VCaP (cell line): Measurements from ENCODE around the gene TMEM42.

Source experiments
- H3K27ac ChIP-seq: fragments of 450-650 bp; 2 replicates; pipeline ENCODE4 v1.5.1; 2017
- TF ChIP-seq, protein P1 (sequence below): fragments of 450-650 bp; conservative IDR thresholded peaks from 2 replicates; pipeline ENCODE4 v1.5.1; 2017; ENCODE audit warnings: mild to moderate bottlenecking, moderate library complexity

Gene TMEM42

DNA sequence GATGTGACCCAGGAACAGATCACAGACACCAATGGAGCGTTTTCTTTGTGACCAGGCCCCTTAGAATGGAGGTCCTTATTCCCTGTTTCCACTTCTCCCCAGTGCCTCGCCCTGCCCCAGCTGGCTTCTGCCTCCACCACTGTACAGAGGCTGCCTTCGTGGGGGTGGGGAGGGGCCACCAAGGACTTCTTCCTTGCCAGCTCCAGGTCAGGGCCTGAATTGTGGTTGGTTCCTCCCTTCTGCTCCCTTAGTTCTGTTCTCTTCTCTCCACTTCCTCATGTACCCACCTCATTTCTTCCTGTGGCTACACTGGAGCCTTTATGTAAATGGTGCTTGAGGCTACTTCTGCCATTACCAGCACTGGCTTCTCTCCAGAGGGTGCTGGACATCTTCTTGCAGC is 29.1 kb downstream of the TMEM42 start:
- TF ChIP-seq, protein P1, sequence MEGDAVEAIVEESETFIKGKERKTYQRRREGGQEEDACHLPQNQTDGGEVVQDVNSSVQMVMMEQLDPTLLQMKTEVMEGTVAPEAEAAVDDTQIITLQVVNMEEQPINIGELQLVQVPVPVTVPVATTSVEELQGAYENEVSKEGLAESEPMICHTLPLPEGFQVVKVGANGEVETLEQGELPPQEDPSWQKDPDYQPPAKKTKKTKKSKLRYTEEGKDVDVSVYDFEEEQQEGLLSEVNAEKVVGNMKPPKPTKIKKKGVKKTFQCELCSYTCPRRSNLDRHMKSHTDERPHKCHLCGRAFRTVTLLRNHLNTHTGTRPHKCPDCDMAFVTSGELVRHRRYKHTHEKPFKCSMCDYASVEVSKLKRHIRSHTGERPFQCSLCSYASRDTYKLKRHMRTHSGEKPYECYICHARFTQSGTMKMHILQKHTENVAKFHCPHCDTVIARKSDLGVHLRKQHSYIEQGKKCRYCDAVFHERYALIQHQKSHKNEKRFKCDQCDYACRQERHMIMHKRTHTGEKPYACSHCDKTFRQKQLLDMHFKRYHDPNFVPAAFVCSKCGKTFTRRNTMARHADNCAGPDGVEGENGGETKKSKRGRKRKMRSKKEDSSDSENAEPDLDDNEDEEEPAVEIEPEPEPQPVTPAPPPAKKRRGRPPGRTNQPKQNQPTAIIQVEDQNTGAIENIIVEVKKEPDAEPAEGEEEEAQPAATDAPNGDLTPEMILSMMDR = no peak
- H3K27ac ChIP-seq = no peak overlapping the region

DNA sequence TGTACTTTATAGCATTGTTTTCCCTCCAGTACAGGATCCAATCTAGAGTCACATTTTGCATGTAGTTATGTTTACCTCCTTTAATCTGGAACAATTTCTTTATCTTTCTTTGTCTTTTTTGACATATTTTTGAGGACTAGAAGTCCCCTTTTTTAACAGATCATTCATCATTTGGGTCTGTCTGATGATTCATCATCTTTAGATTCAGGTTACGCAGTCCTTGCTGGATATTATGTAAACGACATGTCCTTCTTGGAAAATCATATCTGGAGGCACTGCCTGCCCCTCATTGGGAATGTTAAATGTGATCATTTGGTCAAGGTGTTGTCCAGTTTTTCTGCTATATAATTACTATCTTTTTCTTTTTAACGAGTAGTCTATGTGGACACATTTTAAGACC is 31.0 kb downstream of the TMEM42 start:
- no peak overlapping the region for H3K27ac ChIP-seq
- TF ChIP-seq, protein P1 = no peak

DNA sequence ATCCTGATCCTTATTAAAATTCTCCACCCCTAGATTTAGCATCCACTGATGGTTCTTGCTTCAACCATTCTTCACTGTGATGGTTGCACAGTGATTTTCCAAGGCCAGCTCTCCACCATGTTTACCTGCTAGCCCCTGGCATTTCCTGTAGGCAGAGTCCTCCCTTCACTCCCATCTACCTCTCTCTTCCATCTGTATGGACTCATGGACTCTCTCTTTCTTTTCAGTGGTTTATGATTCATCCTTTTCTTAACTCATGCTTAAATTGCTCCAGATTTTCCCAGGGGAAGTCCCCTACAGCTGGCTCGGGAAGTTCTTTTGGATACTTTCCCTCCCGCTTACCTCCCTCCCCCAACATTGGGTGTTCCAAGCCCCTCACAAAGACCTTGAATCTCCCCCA is 31.4 kb downstream of the TMEM42 start:
- H3K27ac ChIP-seq = no peak overlapping the region
- TF ChIP-seq, protein P1 = no peak

DNA sequence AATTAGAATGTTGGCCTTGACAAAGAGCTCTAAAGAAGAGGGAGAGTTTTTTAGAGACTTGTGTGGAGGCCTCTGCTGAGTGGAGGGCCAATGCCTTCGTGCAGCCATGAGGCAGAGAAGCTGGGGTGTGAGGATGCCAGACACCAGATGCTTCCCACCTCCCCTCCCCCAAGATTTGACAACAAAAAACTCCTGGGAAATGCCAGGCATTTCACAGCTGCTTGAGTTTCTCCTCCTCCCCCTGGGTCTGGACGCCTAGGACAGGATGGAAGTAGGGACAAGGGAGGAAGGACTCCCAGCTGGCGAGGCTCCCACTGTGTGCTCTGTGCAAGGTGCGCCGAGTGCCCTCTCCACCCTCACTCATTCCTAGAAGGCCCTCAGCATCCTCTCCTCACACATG is 32.8 kb downstream of the TMEM42 start:
- H3K27ac ChIP-seq = no peak overlapping the region
- TF ChIP-seq, protein P1 = no peak

DNA sequence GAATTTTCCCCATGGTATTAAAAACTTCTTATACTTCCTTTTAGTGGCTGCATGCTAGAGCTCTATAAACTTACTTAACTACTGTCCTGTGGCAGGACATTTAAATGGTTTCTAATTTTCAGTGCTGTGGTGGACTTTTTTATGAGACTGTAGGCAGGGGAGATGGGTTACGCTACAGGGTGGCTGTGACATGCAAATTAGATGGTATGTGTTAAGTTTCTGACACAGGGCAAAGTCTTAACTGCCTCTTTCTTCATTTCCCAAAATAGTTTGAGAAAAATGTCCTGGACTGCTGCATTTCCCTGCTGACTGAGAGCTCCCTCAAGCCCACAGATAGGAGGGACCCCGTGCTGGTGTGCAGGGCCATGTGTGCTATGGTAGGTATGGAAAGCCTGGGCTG is 34.7 kb downstream of the TMEM42 start:
- no peak overlapping the region for H3K27ac ChIP-seq
- TF ChIP-seq, protein P1 = no peak

DNA sequence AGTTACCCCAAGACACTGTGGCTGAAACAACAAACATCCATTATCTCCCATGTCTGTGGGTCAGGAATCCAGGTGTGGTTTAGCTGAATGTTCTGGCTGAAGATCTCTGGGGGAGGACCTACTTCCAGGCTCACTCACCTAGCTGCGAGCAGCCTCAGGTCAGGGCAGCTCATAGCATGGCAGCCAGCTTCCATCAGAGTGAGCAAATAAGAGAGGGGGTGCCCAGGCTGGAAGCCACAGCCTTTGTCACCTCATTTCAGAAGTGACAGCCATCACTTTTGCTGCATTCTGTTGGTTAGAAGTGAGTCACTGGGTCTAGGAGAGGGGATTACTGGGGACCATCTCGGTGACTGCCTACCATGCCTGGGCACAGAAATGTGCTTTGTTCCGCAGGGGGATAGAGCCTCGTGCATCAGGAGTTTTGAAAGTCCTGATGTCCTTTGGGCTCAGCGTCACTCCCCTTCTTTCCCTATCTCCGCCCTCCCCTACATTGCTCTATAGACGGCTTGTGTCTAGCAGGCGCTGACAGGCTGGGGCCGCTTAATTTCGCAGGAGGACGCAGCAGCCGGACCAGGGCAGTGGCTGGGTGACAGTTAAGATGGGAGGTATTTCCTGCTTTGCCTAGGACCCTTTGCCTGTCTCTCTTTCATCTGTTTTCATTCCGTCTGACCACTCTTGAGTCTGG is 38.1 kb downstream of the TMEM42 start:
- H3K27ac ChIP-seq = no peak overlapping the region
- TF ChIP-seq, protein P1 = no peak

DNA sequence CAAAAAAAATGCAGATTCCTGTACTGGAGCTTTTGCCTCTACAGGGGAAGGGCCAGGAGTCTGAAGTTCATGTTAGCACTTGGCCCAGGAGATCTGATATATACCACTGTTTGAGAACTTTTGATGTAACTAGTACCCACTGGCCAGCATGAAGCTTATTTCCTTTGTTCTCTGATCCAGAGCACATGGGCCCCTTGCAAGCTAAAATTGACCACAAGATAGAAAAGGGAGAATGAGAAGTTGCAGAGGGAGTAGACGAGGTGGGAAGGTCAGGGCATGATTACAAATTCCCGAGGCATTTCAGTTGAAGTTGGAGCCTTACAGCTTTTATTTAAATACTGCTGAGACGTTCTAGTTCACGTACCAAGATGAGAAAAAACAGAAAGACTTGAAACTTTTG is 40.9 kb downstream of the TMEM42 start:
- no peak overlapping the region for H3K27ac ChIP-seq
- TF ChIP-seq, protein P1 = no peak
